LoVo (cell line): ENCODE results near the gene KIAA1217.

ENCODE experiments used
- DNase-seq: peaks from one replicate; pipeline ENCODE4 v3.0.0-alpha.2; 2016; ENCODE audit warnings: low spot score

The KIAA1217 gene

GRCh38 chr10:24374134-24374915 is 165.4 kb downstream of the KIAA1217 start:
- no peak for DNase-seq

- no peak for DNase-seq
Measured at GRCh38 chr10:24375510-24375909, 166.6 kb downstream of the KIAA1217 start.

- no peak for DNase-seq
Measured at GRCh38 chr10:24376731-24377130, 167.8 kb downstream of the KIAA1217 start.

- no peak for DNase-seq
Measured at GRCh38 chr10:24378126-24378920, 169.4 kb downstream of the KIAA1217 start.

GRCh38 chr10:24381235-24382010 is 172.5 kb downstream of the KIAA1217 start:
- DNase-seq: no peak

- no peak for DNase-seq
Measured at GRCh38 chr10:24382045-24382444, 173.1 kb downstream of the KIAA1217 start.

- DNase-seq: no peak
Measured at GRCh38 chr10:24382596-24382978, 173.6 kb downstream of the KIAA1217 start.

GRCh38 chr10:24382979-24383663 is 174.2 kb downstream of the KIAA1217 start:
- DNase-seq: no peak

GRCh38 chr10:24383681-24384106 is 174.8 kb downstream of the KIAA1217 start:
- peak; percentile 79 for DNase-seq

GRCh38 chr10:24384954-24385353 is 176.0 kb downstream of the KIAA1217 start:
- DNase-seq: no peak

GRCh38 chr10:24385776-24386175 is 176.8 kb downstream of the KIAA1217 start:
- DNase-seq: no peak

- no peak for DNase-seq
Measured at GRCh38 chr10:24390146-24390700, 181.3 kb downstream of the KIAA1217 start.

- DNase-seq: no peak
Measured at GRCh38 chr10:24390746-24391145, 181.8 kb downstream of the KIAA1217 start.

GRCh38 chr10:24393201-24393600 is 184.3 kb downstream of the KIAA1217 start:
- no peak for DNase-seq

- DNase-seq: no peak
Measured at GRCh38 chr10:24394461-24395190, 185.7 kb downstream of the KIAA1217 start.

GRCh38 chr10:24396396-24396795 is 187.5 kb downstream of the KIAA1217 start:
- no peak for DNase-seq

GRCh38 chr10:24397662-24398061 is 188.7 kb downstream of the KIAA1217 start:
- no peak for DNase-seq

GRCh38 chr10:24404567-24404966 is 195.6 kb downstream of the KIAA1217 start:
- DNase-seq: no peak

GRCh38 chr10:24405635-24406034 is 196.7 kb downstream of the KIAA1217 start:
- DNase-seq: no peak

GRCh38 chr10:24406809-24407483 is 198.0 kb downstream of the KIAA1217 start:
- DNase-seq: no peak
